NCI-H2029 treated with DMSO at 0.1 percent for 48 hours (cell line): Measurements from ENCODE around the gene CRIP1.

Experiments used
- DNase-seq: peaks from one replicate; lab custom pipeline; 2025; lab: John Stamatoyannopoulos, UW

CRIP1 gene

DNA sequence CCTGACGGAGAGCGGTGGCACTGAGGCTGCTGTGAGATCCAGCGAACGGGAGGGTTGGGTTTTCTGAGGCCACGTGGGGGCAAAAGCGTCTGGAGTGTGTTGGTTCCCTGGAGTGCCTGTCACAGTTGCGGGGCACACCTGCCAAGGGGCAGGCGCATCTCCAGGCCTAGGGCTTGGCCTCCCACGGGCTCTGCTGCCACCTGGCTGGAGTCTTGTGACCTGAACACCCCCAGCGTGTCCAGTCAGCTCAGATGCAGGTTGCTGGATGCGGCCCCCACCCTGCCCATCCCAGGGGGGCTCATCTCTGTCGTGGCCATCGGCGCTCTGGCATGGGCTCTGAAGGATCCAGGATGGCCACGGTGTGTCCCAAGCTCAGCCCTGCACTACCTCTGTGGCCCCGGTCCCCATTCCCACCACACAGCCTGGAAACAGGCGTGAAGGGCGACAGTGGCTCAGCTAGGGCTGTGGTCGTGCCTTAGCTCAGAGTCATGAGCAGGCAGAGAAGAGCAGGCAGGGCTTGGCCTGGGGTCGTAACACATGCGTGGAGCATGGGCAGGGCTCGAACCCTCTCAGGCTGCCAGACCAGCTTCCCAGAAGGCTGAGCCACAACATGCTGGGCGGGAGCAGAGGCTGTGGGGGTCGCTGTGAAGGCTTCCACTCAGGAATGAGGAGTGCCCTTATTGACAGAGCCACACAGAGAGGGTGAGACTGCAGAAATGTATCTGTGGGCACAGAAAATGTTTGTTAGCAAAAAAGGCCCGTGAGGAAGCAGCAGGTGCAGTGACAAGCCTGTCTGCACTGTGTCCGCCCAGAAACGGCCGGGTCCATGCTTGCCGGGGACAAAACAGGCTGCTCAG, 35.6 kb upstream of the CRIP1 start:
- DNase-seq: no peak

GRCh38 chr14:105452963-105453362, 33.7 kb upstream of the CRIP1 start:
- no peak for DNase-seq

GRCh38 chr14:105453847-105454246, 32.8 kb upstream of the CRIP1 start:
- no peak for DNase-seq

GRCh38 chr14:105455086-105455640, 31.5 kb upstream of the CRIP1 start:
- no peak for DNase-seq

DNA sequence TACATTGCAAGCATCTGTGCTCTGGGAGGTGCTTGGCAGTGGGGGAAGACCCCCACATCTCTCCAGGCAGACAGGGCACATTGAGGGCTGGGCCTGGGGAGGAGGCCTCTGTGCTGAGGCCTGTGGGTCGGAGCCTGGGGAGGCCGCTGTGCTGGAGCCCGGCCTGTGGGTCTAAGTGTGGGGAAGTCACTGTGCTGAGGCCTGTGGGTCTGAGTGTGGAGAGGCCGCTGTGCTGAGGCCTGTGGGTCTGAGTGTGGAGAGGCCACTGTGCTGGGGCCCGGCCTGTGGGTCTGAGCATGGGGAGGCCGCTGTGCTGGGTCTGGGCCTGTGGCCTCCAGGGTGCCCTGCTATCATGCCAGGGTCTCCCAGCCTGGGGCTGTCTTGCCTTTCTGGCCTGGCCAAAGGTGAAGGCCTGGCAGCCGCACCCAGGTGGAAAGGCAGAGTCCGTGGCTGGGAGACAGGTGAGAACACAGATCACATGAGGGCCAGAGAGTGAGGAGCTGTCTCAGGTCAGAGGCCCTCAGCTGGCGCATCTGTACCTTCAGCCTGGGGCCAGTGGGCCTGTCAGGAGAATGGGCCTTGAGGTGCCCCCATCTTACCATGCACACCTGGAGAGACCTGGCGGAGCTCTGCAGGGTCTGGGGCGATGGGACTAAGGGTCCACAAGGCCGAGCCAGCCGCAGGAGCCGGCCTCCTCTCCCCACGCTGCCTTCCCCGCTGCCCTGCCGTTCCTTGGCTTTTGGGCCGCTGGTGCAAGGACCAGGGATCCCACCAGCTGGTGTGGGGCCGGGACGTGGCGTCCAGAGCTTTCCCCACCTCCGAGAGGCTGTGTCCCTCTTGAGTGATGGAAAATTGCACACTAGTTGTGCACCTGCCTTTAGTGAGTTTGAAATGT, 30.7 kb upstream of the CRIP1 start:
- DNase-seq: no peak

DNA sequence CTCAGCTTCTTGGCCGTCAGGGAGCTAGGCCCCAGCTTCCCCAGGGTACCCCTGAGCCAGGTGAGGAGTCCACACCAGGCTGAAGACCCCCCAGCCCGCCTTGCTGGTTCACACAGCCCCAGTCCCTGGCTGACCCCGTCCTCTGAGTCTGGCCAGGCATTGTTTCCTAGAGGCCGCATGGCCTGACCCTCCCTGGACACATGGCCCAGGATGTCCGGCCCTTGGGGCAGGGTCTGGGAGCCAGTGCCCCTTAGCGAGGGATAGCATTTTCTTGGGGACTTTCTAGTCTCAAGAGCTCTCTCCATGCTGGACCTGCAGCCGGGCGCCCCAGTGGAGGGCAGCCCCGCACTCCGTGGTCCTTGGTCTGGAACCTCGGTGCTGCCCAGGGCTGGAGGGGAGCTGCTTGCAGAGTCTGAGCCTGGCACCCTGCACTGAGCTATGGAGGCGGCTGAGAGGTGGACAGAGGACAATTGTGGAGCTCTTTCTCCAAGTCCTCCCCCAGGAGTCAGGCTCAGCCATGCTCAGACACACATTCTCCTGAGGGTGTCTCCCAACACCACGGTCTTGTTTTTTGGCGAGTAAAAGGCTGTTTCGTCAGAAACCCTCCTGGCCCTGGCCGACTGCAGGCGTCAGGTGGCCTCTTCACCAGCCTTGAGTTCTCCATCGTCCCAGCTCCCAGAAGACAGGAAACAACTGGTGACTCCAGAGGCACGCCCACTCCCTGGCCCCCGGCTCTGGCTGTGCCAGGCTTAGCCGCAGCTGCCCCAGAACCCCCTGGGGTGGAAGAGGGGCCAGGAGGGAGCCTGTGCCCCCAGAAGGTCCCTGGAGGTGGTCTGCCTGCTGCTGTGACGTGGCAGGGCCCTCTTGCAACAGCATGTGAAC, 29.7 kb upstream of the CRIP1 start:
- DNase-seq: no peak

DNA sequence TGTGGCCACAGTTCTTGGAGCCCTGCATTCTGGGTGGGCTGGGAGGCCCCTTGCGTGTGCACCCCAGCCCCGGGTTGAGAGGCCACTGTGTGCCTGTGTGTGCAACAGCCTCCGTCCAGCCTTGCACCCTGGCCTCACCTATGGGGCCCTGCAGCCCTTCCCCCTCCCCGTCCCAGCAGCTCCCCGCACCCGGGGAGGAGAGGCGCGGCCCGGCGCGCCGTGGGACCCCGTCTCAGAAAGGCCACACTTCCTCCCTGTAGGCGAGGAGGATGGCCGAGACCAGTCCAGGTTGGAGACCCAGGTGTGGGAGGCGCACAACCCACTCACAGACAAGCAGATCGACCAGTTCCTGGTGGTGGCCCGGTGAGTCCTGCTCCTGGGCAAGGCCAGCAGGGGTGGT, 28.7 kb upstream of the CRIP1 start:
- DNase-seq: no peak

- no peak for DNase-seq
Observed at GRCh38 chr14:105458571-105458970, 28.1 kb upstream of the CRIP1 start.

DNA sequence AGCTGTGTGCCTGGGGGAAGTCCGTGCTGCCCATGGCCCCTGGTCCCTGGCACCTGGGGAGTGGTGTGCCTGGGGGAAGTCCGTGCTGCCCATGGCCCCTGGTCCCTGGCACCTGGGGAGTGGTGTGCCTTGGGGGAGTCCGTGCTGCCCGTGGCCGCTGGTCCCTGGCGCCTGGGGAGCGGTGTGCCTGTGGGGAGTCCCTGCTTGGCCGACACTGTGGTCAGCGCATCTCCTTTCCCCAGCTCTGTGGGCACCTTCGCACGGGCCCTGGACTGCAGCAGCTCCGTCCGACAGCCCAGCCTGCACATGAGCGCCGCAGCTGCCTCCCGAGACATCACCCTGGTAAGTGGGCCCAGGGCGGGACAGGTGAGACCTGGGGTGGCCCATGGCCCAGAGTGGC, 26.6 kb upstream of the CRIP1 start:
- no peak for DNase-seq

DNA sequence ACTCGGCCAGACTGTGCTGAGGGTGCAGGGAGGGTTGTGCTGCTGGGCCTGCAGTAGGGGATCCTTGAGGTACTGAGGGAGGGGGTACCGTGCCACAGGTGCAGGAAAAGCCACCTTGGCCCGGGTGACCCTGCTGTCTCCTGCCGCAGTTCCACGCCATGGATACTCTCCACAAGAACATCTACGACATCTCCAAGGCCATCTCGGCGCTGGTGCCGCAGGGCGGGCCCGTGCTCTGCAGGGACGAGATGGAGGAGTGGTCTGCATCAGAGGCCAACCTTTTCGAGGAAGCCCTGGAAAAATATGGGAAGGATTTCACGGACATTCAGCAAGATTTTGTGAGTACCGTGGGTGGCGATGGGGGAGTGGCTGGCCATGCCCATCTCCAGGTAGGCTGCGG, 26.1 kb upstream of the CRIP1 start:
- DNase-seq: no peak

DNA sequence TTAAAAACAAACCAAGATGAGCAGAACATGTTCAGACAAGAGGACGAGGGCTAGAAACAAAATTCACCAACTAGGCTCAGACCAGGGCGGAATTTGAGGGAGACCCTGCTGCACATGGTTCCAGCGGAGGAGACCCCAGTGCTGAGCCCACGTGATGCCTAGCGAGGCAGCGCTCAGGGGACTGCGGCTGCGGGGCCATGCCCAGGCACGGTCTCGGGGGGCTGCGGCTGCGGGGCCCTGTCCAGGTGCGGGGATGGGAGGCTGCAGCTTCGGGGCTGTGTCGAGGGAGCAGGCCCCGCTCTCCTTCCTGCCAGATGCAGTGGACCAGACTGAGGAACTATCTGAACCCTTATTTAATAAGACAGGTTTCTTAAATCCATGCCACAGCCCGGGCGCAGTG, 24.8 kb upstream of the CRIP1 start:
- DNase-seq: no peak

- DNase-seq: no peak
Observed at GRCh38 chr14:105464501-105464900, 22.2 kb upstream of the CRIP1 start.

DNA sequence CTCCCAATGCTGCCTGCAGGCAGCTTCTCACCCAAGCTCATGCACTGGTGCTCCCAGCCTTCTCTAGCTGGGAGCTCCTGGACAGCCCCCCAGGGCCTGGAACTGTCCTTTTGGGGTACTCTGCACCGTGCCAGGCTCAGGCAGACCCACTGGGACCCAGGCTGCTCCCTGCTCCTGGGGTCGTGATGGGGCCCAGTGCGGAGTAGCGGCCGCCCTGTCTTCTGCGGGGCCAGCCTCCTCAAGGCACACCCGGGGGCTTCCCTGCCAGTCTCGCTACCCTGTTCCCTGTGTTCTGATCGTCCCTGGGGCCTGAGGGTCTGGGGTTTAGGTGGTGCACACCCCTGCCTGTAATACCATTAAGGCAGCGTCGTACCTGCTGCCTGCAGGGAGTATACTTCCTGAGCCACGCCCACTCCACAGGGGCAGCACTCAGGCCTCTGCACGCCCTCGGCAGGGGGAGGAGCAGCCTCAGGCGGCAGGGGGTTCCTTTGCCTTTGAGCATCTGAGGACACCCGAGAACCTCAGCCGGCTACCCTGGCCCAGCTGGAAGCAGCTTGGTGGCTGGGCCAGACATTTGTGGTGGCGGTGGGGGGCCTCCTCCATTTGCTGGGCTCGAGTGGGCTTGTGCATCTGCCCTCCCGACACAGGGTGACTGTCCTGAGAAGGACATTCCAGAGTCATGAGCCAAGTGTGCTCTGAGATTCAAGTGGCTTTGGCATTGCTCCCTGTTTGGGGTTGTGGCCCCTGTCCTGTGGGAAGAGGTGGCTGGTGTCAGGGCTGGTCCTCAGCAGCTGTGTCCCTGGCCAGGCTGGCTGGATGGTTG, 21.3 kb upstream of the CRIP1 start:
- DNase-seq: no peak

GRCh38 chr14:105466531-105467248, 20.0 kb upstream of the CRIP1 start:
- DNase-seq: no peak

DNA sequence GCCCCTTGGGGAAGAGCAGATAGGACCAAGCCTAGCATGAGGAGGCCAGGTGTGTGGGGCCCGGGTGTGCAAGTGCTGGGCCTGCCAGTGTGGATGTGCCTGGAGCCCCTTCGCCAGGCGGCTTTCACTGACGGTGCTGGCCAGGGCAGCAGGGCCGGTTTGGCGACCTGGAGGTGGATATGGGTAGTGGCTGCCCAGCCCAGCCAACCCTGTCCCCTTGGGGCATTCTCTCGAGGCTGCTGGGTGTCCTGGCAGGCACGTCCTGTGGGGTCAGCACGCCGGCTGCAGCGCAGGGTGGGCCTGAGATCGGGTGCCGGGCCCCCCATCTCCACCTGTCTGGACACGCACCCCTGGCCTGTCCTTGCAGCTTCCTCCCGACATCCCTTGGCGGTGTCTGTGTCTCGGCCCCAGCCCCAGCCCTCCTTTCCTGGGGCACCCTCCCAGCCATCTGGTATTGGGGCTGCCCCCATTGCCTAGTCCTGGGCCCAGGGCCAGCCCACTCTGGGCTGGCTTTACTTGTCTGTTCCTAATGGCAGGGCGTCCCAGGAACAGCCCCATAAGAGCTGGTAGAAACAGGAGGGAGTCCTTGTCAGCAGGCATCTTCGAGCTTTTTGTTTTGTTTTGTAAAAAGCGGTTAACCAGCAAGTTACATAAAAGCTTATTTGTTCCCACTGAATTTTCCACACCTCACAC, 19.3 kb upstream of the CRIP1 start:
- no peak for DNase-seq

- no peak for DNase-seq
Observed at GRCh38 chr14:105467942-105468471, 18.7 kb upstream of the CRIP1 start.

GRCh38 chr14:105468621-105469241, 18.0 kb upstream of the CRIP1 start:
- DNase-seq: no peak

- DNase-seq: no peak
Observed at GRCh38 chr14:105469456-105470349, 17.0 kb upstream of the CRIP1 start.
